K562 (cell line): ENCODE measurements around the gene COX6A2. TPM values are rescaled to one million over a fixed set of nuclear protein-coding genes. Genes with fewer than 3 reads are reported as not detected.

Experiments
- ATAC-seq: fragments of 200-7000 bp; cut with Tn5 transposase; 3 replicates; pipeline ENCODE4 v1.9.1; 2020; ENCODE audit warnings: moderate library complexity
- BruUV-seq: library from RNA; stranded (reverse); fragments of 400-500 nt; replicated peaks from 2 replicates; lab custom pipeline; 2021; lab: Mats Ljungman, UMichigan
- CTCF ChIA-PET: fragments of 300-600 bp; formaldehyde crosslinking; extraction: SDS; loops from one replicate; lab custom pipeline; 2021; ENCODE audit warnings: low intra/inter-chr PET ratio; lab: Yijun Ruan, JAX
- POLR2A ChIA-PET: fragments of 300-600, 350-650 bp; sonication (Branson Sonifier 250); formaldehyde crosslinking; extraction: SDS; loops from one replicate; lab custom pipeline; 2021; ENCODE audit warnings: antibody characterized with exemption, inconsistent platforms; lab: Yijun Ruan, JAX
- DNase-seq, 4 experiments: peaks; one replicate each; pipeline versions ENCODE4 v3.0.0 to v3.0.0-alpha.2; 2011 to 2018; ENCODE audit warnings: low spot score in 3 of 4, mixed read lengths in 3 of 4; ENCODE audit errors: extremely low read depth in 1 of 4
- FAIRE-seq: peaks from 2 replicates; lab custom pipeline; 2011; peaks lifted over from hg19 to GRCh38; lab: Jason Lieb, UNC
- H2AFZ ChIP-seq: 2 replicates; pipeline ENCODE4 v1.6.0; 2011; ENCODE audit warnings: low read depth, low read length, control low read depth, inconsistent platforms
- H3K27ac ChIP-seq: fragments of 200-600 bp; 3 replicates; pipeline ENCODE4 v1.8.0; 2011; ENCODE audit warnings: low read depth, mild to moderate bottlenecking, control low read depth, inconsistent platforms, low read length, moderate library complexity, mixed read lengths; ENCODE audit errors: extremely low read depth
- H3K27me3 ChIP-seq, 2 experiments: fragments of 300-600 bp in 1 of 2; 2 replicates in 1 of 2; 3 replicates in 1 of 2; pipeline versions ENCODE4 v1.6.0 to v1.8.0; 2011; ENCODE audit warnings: inconsistent platforms in 2 of 2, low read length in 2 of 2, mild to moderate bottlenecking in 1 of 2, mixed read lengths in 1 of 2, moderate library complexity in 1 of 2; ENCODE audit not compliant: control insufficient read depth in 2 of 2, insufficient read depth in 2 of 2
- H3K36me3 ChIP-seq: fragments of 300-600 bp; 3 replicates; pipeline ENCODE4 v1.8.0; 2011; ENCODE audit warnings: mild to moderate bottlenecking, low read length, inconsistent platforms; ENCODE audit not compliant: control insufficient read depth, insufficient read depth
- H3K4me1 ChIP-seq, 2 experiments: fragments of 200-600 bp in 1 of 2; replicated peaks in 1 of 2; 2 replicates in 1 of 2; 3 replicates in 1 of 2; pipeline versions ENCODE4 v1.5.1 to v1.8.0; 2011; ENCODE audit warnings: inconsistent platforms in 2 of 2, low read length in 2 of 2, mild to moderate bottlenecking in 1 of 2, mixed read lengths in 1 of 2, moderate library complexity in 1 of 2; ENCODE audit not compliant: control insufficient read depth in 2 of 2, insufficient read depth in 2 of 2
- H3K4me2 ChIP-seq: 2 replicates; pipeline ENCODE4 v1.6.1; 2011; ENCODE audit warnings: low read length, control low read depth, inconsistent platforms, mixed read lengths; ENCODE audit not compliant: insufficient read depth
- H3K4me3 ChIP-seq: fragments of 200-600 bp; sonication (generic), shearing (Covaris generic); 2 replicates; pipeline ENCODE4 v1.5.1; 2016; ENCODE audit warnings: control low read depth, inconsistent platforms
- H3K79me2 ChIP-seq: fragments of 200-600 bp; 3 replicates; pipeline ENCODE4 v1.8.0; 2011; ENCODE audit warnings: low read length, inconsistent platforms; ENCODE audit not compliant: control insufficient read depth, insufficient read depth
- H3K9ac ChIP-seq, 2 experiments: 2 replicates each; pipeline versions ENCODE4 v1.6.0 to v1.6.1; 2011; ENCODE audit warnings: low read depth in 2 of 2, low read length in 2 of 2, control low read depth in 1 of 2, inconsistent platforms in 1 of 2, mild to moderate bottlenecking in 1 of 2, mixed read lengths in 1 of 2; ENCODE audit not compliant: insufficient read depth in 1 of 2
- H3K9me1 ChIP-seq: one replicate; pipeline ENCODE4 v1.6.0; 2011; ENCODE audit warnings: inconsistent platforms, mild to moderate bottlenecking, low read length, moderate library complexity; ENCODE audit not compliant: control insufficient read depth, insufficient read depth
- H3K9me3 ChIP-seq: replicated peaks from 2 replicates; pipeline ENCODE4 v1.5.1; 2011; ENCODE audit warnings: low read depth, low read length, inconsistent platforms; ENCODE audit not compliant: control insufficient read depth, insufficient read depth
- H4K20me1 ChIP-seq: replicated peaks from 2 replicates; pipeline ENCODE4 v1.6.1; 2011; ENCODE audit warnings: low read length, inconsistent platforms, mixed read lengths; ENCODE audit not compliant: control insufficient read depth, insufficient read depth
- ELF2 ChIP-seq: fragments of 250-450 bp; sonication (Bioruptor Pico); IDR thresholded peaks from 2 replicates; pipeline ENCODE4 v1.5.0; 2021; ENCODE audit warnings: mild to moderate bottlenecking
- HMG20B ChIP-seq: fragments of 250-450 bp; sonication (Bioruptor Pico); IDR thresholded peaks from 2 replicates; pipeline ENCODE4 v1.5.0; 2021; ENCODE audit warnings: mild to moderate bottlenecking
- MAFF ChIP-seq: IDR thresholded peaks from 2 replicates; pipeline ENCODE4 v1.6.1; 2012; ENCODE audit warnings: low read length, improper control_type of control experiment
- MGA ChIP-seq: fragments of 450-650 bp; IDR thresholded peaks from 2 replicates; pipeline ENCODE4 v1.6.1; 2016; ENCODE audit warnings: mild to moderate bottlenecking, moderate library complexity
- NR2F6 ChIP-seq: fragments of 450-650 bp; formaldehyde crosslinking; IDR thresholded peaks from 2 replicates; pipeline ENCODE4 v1.4.0; 2020; ENCODE audit warnings: mild to moderate bottlenecking
- RNF219 ChIP-seq: fragments of 250-450 bp; sonication (Bioruptor Pico); IDR thresholded peaks from 2 replicates; pipeline ENCODE4 v1.5.0; 2022; ENCODE audit warnings: mild to moderate bottlenecking
- STAT5A ChIP-seq: IDR thresholded peaks from 2 replicates; pipeline ENCODE4 v1.6.1; 2012; ENCODE audit warnings: low read length, inconsistent platforms, borderline replicate concordance
- ZNF140 ChIP-seq: fragments of 250-450 bp; sonication (Bioruptor Pico); IDR thresholded peaks from 2 replicates; pipeline ENCODE4 v1.8.0; 2021; ENCODE audit warnings: moderate library complexity, mild to moderate bottlenecking, inconsistent platforms
- WGBS: fragments of 100-300 bp; shearing (Covaris generic); methylation state at CpG from one replicate; pipeline ENCODE4 v1.1.6; 2016; ENCODE audit warnings: low coverage, mixed read lengths; ENCODE audit not compliant: insufficient coverage; ENCODE audit errors: missing lambda C conversion rate; 5-methylcytosine and 5-hydroxymethylcytosine counted together
- in situ Hi-C: fragments of 300-500 bp; cut with MboI; formaldehyde crosslinking; loops from 4 replicates; pipeline ENCODE4 v1.15.0; 2018; ENCODE audit warnings: inconsistent platforms, mixed read lengths
- intact Hi-C: fragments of 100-400 bp; cut with micrococcal nuclease; formaldehyde crosslinking; loops from 2 replicates; pipeline ENCODE4 v1.14.2; 2022
- polyA plus RNA-seq, 8 experiments: library from polyadenylated mRNA; depleted of rRNA in 4 of 8; stranded (reverse) in 5 of 8; unstranded in 3 of 8; fragments of >200 nt; fragmentation: Nextera tagmentation in 2 of 8; fragmentation: Illumina TruSeq in 1 of 8; extraction: Ambion mirVana in 2 of 8; extraction: Trizol in 1 of 8; gene quantifications; 2 replicates each; pipeline versions ENCODE4 v1.2.1 to v1.2.3, GENCODE V29; 2011 to 2014; ENCODE audit warnings: inconsistent platforms in 1 of 8, missing spikeins in 1 of 8
- total RNA-seq, 7 experiments: library from RNA; depleted of rRNA in 6 of 7; stranded (reverse); fragments of >200 nt in 6 of 7; fragmentation: Illumina TruSeq in 2 of 7; extraction: Trizol in 2 of 7; gene quantifications; 2 replicates each; pipeline versions ENCODE4 v1.2.1 to v1.2.3, GENCODE V29; 2011 to 2021; ENCODE audit warnings: low replicate concordance in 1 of 7

COX6A2 gene
- total and polyA plus RNA-seq, 9 of the 15 experiments (the other 6 are each of a cell fraction or from before 2014, with no cell fraction given) = not detected

- H3K4me3 ChIP-seq = no peak overlapping the region
- peaks cover 0 to 2% of the 10 kb centered on the region in 2 experiments; a peak in 3 of 5 replicates for H3K27me3 ChIP-seq
- H3K36me3 ChIP-seq = no peaks in the 10 kb centered on the region
- in situ Hi-C loops (loop anchor here (25.0 kb wide), 1 partner anchor 443 kb away; the partner anchor contains the start of gene HSD3B7), intact Hi-C loops (no loop called here)
- WGBS = 6% methylated on average over 5 of the region's 5 CpGs
- H2AFZ ChIP-seq = no peak overlapping the region
- H3K79me2 ChIP-seq = no peaks in the 10 kb centered on the region
- no peaks in the 10 kb centered on the region for H3K9me1 ChIP-seq
- FAIRE-seq = no peak
- no peak for DNase-seq
- no peaks in the 10 kb centered on the region for H3K9me3 ChIP-seq
- ChIA-PET POLR2A (no interaction called here), CTCF (no interaction called here)
- peaks cover 0 to 10% of the 10 kb centered on the region in 2 experiments; a peak in 2 of 5 replicates for H3K4me1 ChIP-seq
- no peak overlapping the region for H3K4me2 ChIP-seq
- ATAC-seq = no peak
- no peak overlapping the region for H3K27ac ChIP-seq
- no peaks in the 10 kb centered on the region for H4K20me1 ChIP-seq
- no TSS peak for BruUV-seq
- H3K9ac ChIP-seq = no peak overlapping the region; a peak in 1 of 4 replicates
- no peak for TF ChIP-seq RNF219 (CRISPR knock-in tag)
- TF ChIP-seq MAFF = no peak
- no peak for TF ChIP-seq ELF2
- TF ChIP-seq HMG20B (CRISPR knock-in tag) = no peak
- TF ChIP-seq ZNF140 (CRISPR knock-in tag) = no peak
- no peak for TF ChIP-seq STAT5A
- TF ChIP-seq NR2F6 (CRISPR knock-in tag) = no peak
- no peak for TF ChIP-seq MGA
These were observed 2.4 kb upstream of the COX6A2 start for GRCh38 chr16:31430380-31431052.
